CD8-positive, alpha-beta memory T cell (primary cell): ENCODE data around the gene SVOP. TPM values are rescaled to one million over a fixed set of nuclear protein-coding genes. Genes with fewer than 3 reads are reported as not detected.
A peak's percentile ranks its signal among the peaks of the same experiment; 100 is the strongest.
"Not testable (repeated sequence)": the region's sequence is repeated elsewhere in the genome, so short reads cannot be mapped to it uniquely, and the experiment has no call there.

Source experiments
- CTCF ChIA-PET: fragments of 350-600 bp; sonication (Branson Sonifier 250); formaldehyde crosslinking; loops from one replicate; lab custom pipeline; 2021; ENCODE audit warnings: antibody characterized with exemption; lab: Charles Lee
- POLR2A ChIA-PET: fragments of 350-600 bp; sonication (Branson Sonifier 250); formaldehyde crosslinking; loops from one replicate; lab custom pipeline; 2021; ENCODE audit warnings: antibody characterized with exemption; lab: Charles Lee
- DNase-seq, 5 donors: peaks; one replicate each; pipeline versions ENCODE4 v3.0.0 to v3.0.0-alpha.2; 2020 to 2022; ENCODE audit warnings: mixed read lengths in 1 of 5
- H3K27ac ChIP-seq: one replicate; pipeline ENCODE4 v1.7.0; 2013; ENCODE audit warnings: low read depth, mild to moderate bottlenecking, low read length, moderate library complexity
- H3K27me3 ChIP-seq: 2 replicates; pipeline ENCODE4 v1.7.0; 2013; ENCODE audit warnings: low read length, mild to moderate bottlenecking; ENCODE audit not compliant: insufficient read depth, poor library complexity, severe bottlenecking
- H3K36me3 ChIP-seq: 2 replicates; pipeline ENCODE4 v1.7.0; 2013; ENCODE audit warnings: mild to moderate bottlenecking, low read length, moderate library complexity; ENCODE audit not compliant: insufficient read depth
- H3K4me1 ChIP-seq: 2 replicates; pipeline ENCODE4 v1.7.0; 2013; ENCODE audit warnings: mild to moderate bottlenecking, low read length, moderate library complexity; ENCODE audit not compliant: insufficient read depth
- H3K4me3 ChIP-seq: 2 replicates; pipeline ENCODE4 v1.7.0; 2013; ENCODE audit warnings: mild to moderate bottlenecking, low read length
- H3K9me3 ChIP-seq: 2 replicates; pipeline ENCODE4 v1.7.0; 2013; ENCODE audit warnings: mild to moderate bottlenecking, low read length
- H3K27ac Mint-ChIP-seq, 8 donors: one replicate each; pipeline ENCODE4 v1.8.0; 2020 to 2021; ENCODE audit warnings: mixed read lengths in 8 of 8, mild to moderate bottlenecking in 6 of 8, inconsistent platforms in 3 of 8, moderate library complexity in 3 of 8
- H3K27me3 Mint-ChIP-seq, 2 donors: one replicate each; pipeline ENCODE4 v1.8.0; 2020 to 2021; ENCODE audit warnings: mixed read lengths in 2 of 2, mild to moderate bottlenecking in 1 of 2, moderate library complexity in 1 of 2
- H3K36me3 Mint-ChIP-seq, 3 donors: one replicate each; pipeline ENCODE4 v1.8.0; 2020 to 2021; ENCODE audit warnings: mixed read lengths in 3 of 3, inconsistent platforms in 1 of 3, mild to moderate bottlenecking in 1 of 3
- H3K4me1 Mint-ChIP-seq, 3 donors: one replicate each; pipeline ENCODE4 v1.8.0; 2020 to 2021; ENCODE audit warnings: mixed read lengths in 3 of 3, inconsistent platforms in 1 of 3, mild to moderate bottlenecking in 1 of 3
- H3K4me3 Mint-ChIP-seq, 7 donors: one replicate each; pipeline ENCODE4 v1.8.0; 2020 to 2021; ENCODE audit warnings: mixed read lengths in 7 of 7, mild to moderate bottlenecking in 6 of 7, moderate library complexity in 4 of 7, inconsistent platforms in 2 of 7
- H3K9me3 Mint-ChIP-seq, 5 donors: one replicate each; pipeline ENCODE4 v1.8.0; 2020 to 2022; ENCODE audit warnings: mixed read lengths in 5 of 5, mild to moderate bottlenecking in 3 of 5, moderate library complexity in 2 of 5, inconsistent platforms in 1 of 5
- polyA plus RNA-seq: library from polyadenylated mRNA; unstranded; fragments of 300-500 nt; fragmentation: Illumina TruSeq; gene quantifications from one replicate; pipeline ENCODE4 v1.2.3, GENCODE V29; 2021
- total RNA-seq, 2 experiments: library from RNA; stranded (reverse); gene quantifications; one replicate each; pipeline ENCODE4 v1.2.3, GENCODE V29; 2021

SVOP gene
- total and polyA plus RNA-seq, 3 experiments from 2014 or later: not detected

- no peaks in the 10 kb centered on the region for H3K4me1 ChIP-seq
- no peaks in the 10 kb centered on the region for H3K27me3 ChIP-seq
- no peaks in the 10 kb centered on the region for H3K9me3 ChIP-seq
- H3K4me1 Mint-ChIP-seq: no peaks in the 10 kb centered on the region
- no peak overlapping the region for H3K27ac Mint-ChIP-seq
- no peaks in the 10 kb centered on the region for H3K36me3 ChIP-seq
- POLR2A ChIA-PET: no interaction called here
- peaks cover 2 to 21% of the 10 kb centered on the region in 2 donors for H3K27me3 Mint-ChIP-seq
- H3K4me3 ChIP-seq: no peak overlapping the region
- no peaks in the 10 kb centered on the region for H3K9me3 Mint-ChIP-seq
- no peak overlapping the region for H3K27ac ChIP-seq
- H3K4me3 Mint-ChIP-seq: no peak overlapping the region
- DNase-seq: no peak
- H3K36me3 Mint-ChIP-seq: no peaks in the 10 kb centered on the region
- CTCF ChIA-PET: no interaction called here
Measured at GRCh38 chr12:109004017-109004416, 16.9 kb downstream of the SVOP start.

DNA sequence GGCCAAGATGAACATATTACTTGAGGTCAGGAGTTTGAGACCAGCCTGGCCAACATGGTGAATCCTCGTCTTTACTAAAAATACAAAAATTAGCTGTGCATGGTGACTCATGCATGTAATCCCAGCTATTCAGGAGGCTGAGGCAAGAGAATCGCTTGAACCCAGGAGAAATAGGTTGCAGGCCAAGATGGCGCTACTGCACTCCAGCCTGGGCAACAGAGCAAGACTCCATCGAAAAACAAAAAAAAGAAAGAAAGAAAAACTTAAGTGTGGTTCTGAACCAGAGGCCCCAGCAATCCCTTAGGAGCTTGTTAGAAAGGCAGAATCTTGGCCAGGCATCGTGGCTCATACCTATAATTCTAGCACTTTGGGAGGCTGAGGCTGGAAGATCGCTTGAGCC lies 24.5 kb downstream of the SVOP start:
- Mint-ChIP-seq H3K27ac (no peak overlapping the region), H3K27me3 (peaks cover 6 to 27% of the 10 kb centered on the region in 2 donors), H3K9me3 (peaks cover 0 to 6% (median 4%) of the 10 kb centered on the region in 5 donors), H3K4me3 (no peak overlapping the region), H3K36me3 (no peaks in the 10 kb centered on the region), H3K4me1 (peaks cover 0 to 2% (median 0%) of the 10 kb centered on the region in 3 donors)
- H3K27ac ChIP-seq: no peak overlapping the region
- POLR2A ChIA-PET: no interaction called here
- no peaks in the 10 kb centered on the region for H3K36me3 ChIP-seq
- no peaks in the 10 kb centered on the region for H3K27me3 ChIP-seq
- no peaks in the 10 kb centered on the region for H3K4me1 ChIP-seq
- CTCF ChIA-PET: no interaction called here
- H3K4me3 ChIP-seq: no peak overlapping the region
- no peak for DNase-seq
- H3K9me3 ChIP-seq: no peaks in the 10 kb centered on the region

GRCh38 chr12:108995370-108995992 lies 25.4 kb downstream of the SVOP start:
- DNase-seq: no peak
- Histone ChIP-seq H3K27me3 (no peaks in the 10 kb centered on the region), H3K9me3 (no peaks in the 10 kb centered on the region), H3K36me3 (no peaks in the 10 kb centered on the region), H3K4me3 (no peak overlapping the region), H3K4me1 (no peaks in the 10 kb centered on the region), H3K27ac (no peak overlapping the region)
- no peaks in the 10 kb centered on the region for H3K36me3 Mint-ChIP-seq
- H3K9me3 Mint-ChIP-seq: peaks cover 0 to 6% (median 4%) of the 10 kb centered on the region in 5 donors
- ChIA-PET POLR2A (no interaction called here), CTCF (no interaction called here)
- H3K27me3 Mint-ChIP-seq: peaks cover 11 to 27% of the 10 kb centered on the region in 2 donors
- H3K4me1 Mint-ChIP-seq: peaks cover 0 to 2% (median 0%) of the 10 kb centered on the region in 3 donors
- H3K27ac Mint-ChIP-seq: no peak overlapping the region
- no peak overlapping the region for H3K4me3 Mint-ChIP-seq

DNA sequence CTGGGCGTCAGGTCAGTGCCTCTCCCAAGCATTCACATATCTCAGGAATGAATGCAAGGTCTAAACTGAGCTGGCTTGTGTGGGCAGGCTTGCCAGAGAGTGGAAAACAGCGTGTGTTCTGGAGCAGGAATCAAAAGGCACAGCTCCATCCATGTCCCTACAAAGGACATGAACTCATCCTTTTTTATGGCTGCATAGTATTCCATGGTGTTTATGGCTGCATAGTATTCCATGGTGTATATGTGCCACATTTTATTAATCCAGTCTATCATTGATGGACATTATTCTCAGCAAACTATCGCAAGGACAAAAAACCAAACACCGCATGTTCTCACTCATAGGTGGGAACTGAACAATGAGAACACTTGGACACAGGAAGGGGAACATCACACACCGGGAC lies 30.8 kb downstream of the SVOP start:
- DNase-seq, H3K4me1 Mint-ChIP-seq, H3K27me3 ChIP-seq, H3K9me3 Mint-ChIP-seq, H3K27ac Mint-ChIP-seq, H3K4me3 Mint-ChIP-seq, POLR2A ChIA-PET, H3K4me1 ChIP-seq, H3K36me3 ChIP-seq, H3K36me3 Mint-ChIP-seq, H3K9me3 ChIP-seq, CTCF ChIA-PET, H3K4me3 ChIP-seq, H3K27ac ChIP-seq: not testable (repeated sequence)
- peaks cover 21 to 35% of the 10 kb centered on the region in 2 donors for H3K27me3 Mint-ChIP-seq

GRCh38 chr12:108989376-108989775 lies 31.5 kb downstream of the SVOP start:
- Histone ChIP-seq H3K4me3 (no peak overlapping the region), H3K36me3 (no peaks in the 10 kb centered on the region), H3K4me1 (no peaks in the 10 kb centered on the region), H3K27ac (no peak overlapping the region), H3K9me3 (no peaks in the 10 kb centered on the region), H3K27me3 (no peaks in the 10 kb centered on the region)
- no peak overlapping the region for H3K4me3 Mint-ChIP-seq
- H3K27ac Mint-ChIP-seq: no peak overlapping the region
- no peaks in the 10 kb centered on the region for H3K4me1 Mint-ChIP-seq
- H3K27me3 Mint-ChIP-seq: peaks cover 21 to 38% of the 10 kb centered on the region in 2 donors
- peaks cover 0 to 5% (median 0%) of the 10 kb centered on the region in 3 donors for H3K36me3 Mint-ChIP-seq
- CTCF ChIA-PET: no interaction called here
- POLR2A ChIA-PET: no interaction called here
- peaks cover 0 to 2% (median 0%) of the 10 kb centered on the region in 5 donors for H3K9me3 Mint-ChIP-seq
- DNase-seq: no peak

DNA sequence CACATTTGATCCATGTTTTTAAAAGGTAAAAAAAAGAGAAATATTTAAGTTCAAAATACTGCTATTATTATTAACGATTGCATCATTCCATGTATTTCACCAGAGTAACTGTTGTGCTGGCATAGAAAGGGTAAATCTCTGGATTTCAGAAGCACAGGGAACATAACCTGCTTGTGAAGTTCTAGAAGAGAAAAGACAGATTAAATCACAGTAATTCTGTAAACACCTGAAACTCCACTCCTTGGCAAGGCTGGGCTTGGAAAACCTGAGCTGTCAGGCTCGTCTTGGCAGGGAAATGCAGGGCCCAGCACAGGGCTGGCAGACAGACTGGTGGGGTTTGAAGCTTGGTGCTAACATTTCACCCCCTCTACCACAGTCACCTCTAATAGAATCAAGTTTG lies 35.1 kb downstream of the SVOP start:
- Histone ChIP-seq H3K9me3 (no peaks in the 10 kb centered on the region), H3K4me1 (no peaks in the 10 kb centered on the region), H3K27me3 (no peaks in the 10 kb centered on the region), H3K27ac (no peak overlapping the region), H3K4me3 (no peak overlapping the region), H3K36me3 (no peaks in the 10 kb centered on the region)
- Mint-ChIP-seq H3K27me3 (peaks cover 17 to 19% of the 10 kb centered on the region in 2 donors), H3K4me3 (no peak overlapping the region), H3K36me3 (peaks cover 0 to 5% (median 0%) of the 10 kb centered on the region in 3 donors), H3K4me1 (no peaks in the 10 kb centered on the region), H3K9me3 (peaks cover 0 to 2% (median 0%) of the 10 kb centered on the region in 5 donors), H3K27ac (peak overlapping the region in 1 of 8 donors; percentile 52)
- POLR2A ChIA-PET: interaction anchor here (0.6 kb wide), 1 partner anchor 433 kb away, joined by 5 read pairs; no protein-coding TSS in a partner anchor
- CTCF ChIA-PET: no interaction called here
- DNase-seq: no peak

- H3K27ac ChIP-seq: no peak overlapping the region
- Mint-ChIP-seq H3K4me1 (no peaks in the 10 kb centered on the region), H3K9me3 (no peaks in the 10 kb centered on the region), H3K27ac (no peak overlapping the region), H3K27me3 (peaks cover 4 to 13% of the 10 kb centered on the region in 2 donors), H3K36me3 (no peaks in the 10 kb centered on the region), H3K4me3 (no peak overlapping the region)
- CTCF ChIA-PET: no interaction called here
- no peaks in the 10 kb centered on the region for H3K36me3 ChIP-seq
- POLR2A ChIA-PET: no interaction called here
- H3K4me3 ChIP-seq: no peak overlapping the region
- no peaks in the 10 kb centered on the region for H3K9me3 ChIP-seq
- H3K27me3 ChIP-seq: no peaks in the 10 kb centered on the region
- DNase-seq: no peak
- no peaks in the 10 kb centered on the region for H3K4me1 ChIP-seq
Measured at GRCh38 chr12:108983227-108983626, 37.6 kb downstream of the SVOP start.

DNA sequence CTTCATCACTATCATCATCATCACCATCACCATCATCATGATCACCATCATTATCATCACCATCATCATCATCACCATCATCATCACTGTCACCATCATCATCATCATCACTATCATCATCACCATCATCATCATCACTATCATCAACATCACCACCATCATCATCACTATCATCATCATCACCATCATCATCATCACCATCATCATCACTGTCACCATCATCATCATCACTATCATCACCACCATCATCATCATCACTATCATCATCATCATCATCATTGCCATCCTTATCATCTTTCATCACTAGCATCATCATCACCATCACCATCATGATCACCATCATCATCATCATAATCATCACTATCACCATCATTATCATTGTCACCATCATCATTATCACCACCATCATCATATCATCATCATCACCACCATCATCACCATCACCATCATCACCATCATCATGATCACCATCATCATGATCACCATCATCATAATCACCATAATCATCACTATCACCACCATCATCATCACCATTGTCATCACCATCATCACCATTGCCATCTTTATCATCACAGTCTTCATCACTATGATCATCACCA lies 38.1 kb downstream of the SVOP start:
- DNase-seq: no peak

More for the DNA sequence above, 38.1 kb downstream of the SVOP start:
- Histone ChIP-seq H3K27ac (no peak overlapping the region), H3K27me3 (no peaks in the 10 kb centered on the region), H3K4me1 (no peaks in the 10 kb centered on the region), H3K4me3 (no peak overlapping the region), H3K9me3 (no peaks in the 10 kb centered on the region), H3K36me3 (no peaks in the 10 kb centered on the region)
- no peaks in the 10 kb centered on the region for H3K36me3 Mint-ChIP-seq
- H3K4me1 Mint-ChIP-seq: no peaks in the 10 kb centered on the region
- no peaks in the 10 kb centered on the region for H3K9me3 Mint-ChIP-seq
- peaks cover 4 to 16% of the 10 kb centered on the region in 2 donors for H3K27me3 Mint-ChIP-seq
- ChIA-PET POLR2A (no interaction called here), CTCF (no interaction called here)
- H3K4me3 Mint-ChIP-seq: no peak overlapping the region
- no peak overlapping the region for H3K27ac Mint-ChIP-seq
